ENCODE results near the gene GPR107.

The GPR107 gene

GRCh38 chr9:130053109-130053503, 600 bp upstream of the GPR107 start:
- no peak for DNase-seq (ENCODE audit: low read depth in 1 of 2, low spot score in 1 of 2)

- no peak for DNase-seq (ENCODE audit: low read depth in 1 of 2, low spot score in 1 of 2)
Observed at GRCh38 chr9:130054325-130054786, 650 bp downstream of the GPR107 start.

GRCh38 chr9:130054820-130055219, 1.1 kb downstream of the GPR107 start:
- DNase-seq (ENCODE audit: low read depth in 1 of 2, low spot score in 1 of 2), result no peak

- DNase-seq (ENCODE audit: low read depth in 1 of 2, low spot score in 1 of 2), result no peak
Observed at GRCh38 chr9:130058154-130058553, 4.4 kb downstream of the GPR107 start.

- no peak for DNase-seq (ENCODE audit: low read depth in 1 of 2, low spot score in 1 of 2)
Observed at GRCh38 chr9:130058887-130059286, 5.2 kb downstream of the GPR107 start.

- no peak for DNase-seq (ENCODE audit: low read depth in 1 of 2, low spot score in 1 of 2)
Observed at GRCh38 chr9:130060296-130060695, 6.6 kb downstream of the GPR107 start.

GRCh38 chr9:130062750-130063149, 9.0 kb downstream of the GPR107 start:
- DNase-seq (ENCODE audit: low read depth in 1 of 2, low spot score in 1 of 2), result no peak

- no peak for DNase-seq (ENCODE audit: low read depth in 1 of 2, low spot score in 1 of 2)
Observed at GRCh38 chr9:130064621-130065020, 10.9 kb downstream of the GPR107 start.

GRCh38 chr9:130069048-130069447, 15.3 kb downstream of the GPR107 start:
- DNase-seq (ENCODE audit: low read depth in 1 of 2, low spot score in 1 of 2), result no peak

GRCh38 chr9:130072515-130073235, 19.0 kb downstream of the GPR107 start:
- DNase-seq (ENCODE audit: low read depth in 1 of 2, low spot score in 1 of 2), result no peak

- DNase-seq (ENCODE audit: low read depth in 1 of 2, low spot score in 1 of 2), result no peak
Observed at GRCh38 chr9:130073373-130073772, 19.7 kb downstream of the GPR107 start.

GRCh38 chr9:130078547-130078946, 24.8 kb downstream of the GPR107 start:
- no peak for DNase-seq (ENCODE audit: low read depth in 1 of 2, low spot score in 1 of 2)

GRCh38 chr9:130084337-130084736, 30.6 kb downstream of the GPR107 start:
- no peak for DNase-seq (ENCODE audit: low read depth in 1 of 2, low spot score in 1 of 2)

- DNase-seq (ENCODE audit: low read depth in 1 of 2, low spot score in 1 of 2), result no peak
Observed at GRCh38 chr9:130088051-130088450, 34.3 kb downstream of the GPR107 start.

GRCh38 chr9:130089141-130089540, 35.4 kb downstream of the GPR107 start:
- DNase-seq (ENCODE audit: low read depth in 1 of 2, low spot score in 1 of 2), result no peak

- DNase-seq (ENCODE audit: low read depth in 1 of 2, low spot score in 1 of 2), result no peak
Observed at GRCh38 chr9:130090915-130091314, 37.2 kb downstream of the GPR107 start.

GRCh38 chr9:130092910-130093309, 39.2 kb downstream of the GPR107 start:
- DNase-seq (ENCODE audit: low read depth in 1 of 2, low spot score in 1 of 2), result no peak

- DNase-seq (ENCODE audit: low read depth in 1 of 2, low spot score in 1 of 2), result no peak
Observed at GRCh38 chr9:130095872-130096271, 42.2 kb downstream of the GPR107 start.

- DNase-seq (ENCODE audit: low read depth in 1 of 2, low spot score in 1 of 2), result no peak
Observed at GRCh38 chr9:130100681-130101080, 47.0 kb downstream of the GPR107 start.

GRCh38 chr9:130101915-130102314, 48.2 kb downstream of the GPR107 start:
- no peak for DNase-seq (ENCODE audit: low read depth in 1 of 2, low spot score in 1 of 2)

- DNase-seq (ENCODE audit: low read depth in 1 of 2, low spot score in 1 of 2), result no peak
Observed at GRCh38 chr9:130104491-130105193, 50.9 kb downstream of the GPR107 start.

- DNase-seq (ENCODE audit: low read depth in 1 of 2, low spot score in 1 of 2), result no peak
Observed at GRCh38 chr9:130106860-130107233, 53.1 kb downstream of the GPR107 start.

Measured in activated T-helper 1 cell treated with anti-CD3 and anti-CD28 coated beads, Interleukin-2, amount 50 U/mL, for 16 hours (primary cell).